ENCODE results near the gene NFATC2.

GRCh38 chr20:51402201-51402600, 140.3 kb downstream of the NFATC2 start:
- TF ChIP-seq ZNF114 (tag by site-specific recombination; IDR thresholded peaks at IDR 0.05) = no peak
- no peak for TF ChIP-seq ZNF24 (tag by site-specific recombination; IDR thresholded peaks at IDR 0.05)
- TF ChIP-seq ZNF121 (tag by site-specific recombination; IDR thresholded peaks at IDR 0.05) = no peak
- no peak for TF ChIP-seq CTCF (tag by site-specific recombination; IDR thresholded peaks at IDR 0.05)
- no peak for TF ChIP-seq GLI4 (tag by site-specific recombination; IDR thresholded peaks at IDR 0.05)

All from HEK293 (cell line).